GM21529 (cell line): ENCODE results near the gene ZNF445.
"Not testable (repeated sequence)": the region's sequence is repeated elsewhere in the genome, so short reads cannot be mapped to it uniquely, and the experiment has no call there.

Experiments
- ATAC-seq: cut with Tn5 transposase; IDR thresholded peaks from one replicate; pipeline ENCODE4 v1.9.1; 2021; ENCODE audit not compliant: unreplicated experiment

ZNF445 gene

DNA sequence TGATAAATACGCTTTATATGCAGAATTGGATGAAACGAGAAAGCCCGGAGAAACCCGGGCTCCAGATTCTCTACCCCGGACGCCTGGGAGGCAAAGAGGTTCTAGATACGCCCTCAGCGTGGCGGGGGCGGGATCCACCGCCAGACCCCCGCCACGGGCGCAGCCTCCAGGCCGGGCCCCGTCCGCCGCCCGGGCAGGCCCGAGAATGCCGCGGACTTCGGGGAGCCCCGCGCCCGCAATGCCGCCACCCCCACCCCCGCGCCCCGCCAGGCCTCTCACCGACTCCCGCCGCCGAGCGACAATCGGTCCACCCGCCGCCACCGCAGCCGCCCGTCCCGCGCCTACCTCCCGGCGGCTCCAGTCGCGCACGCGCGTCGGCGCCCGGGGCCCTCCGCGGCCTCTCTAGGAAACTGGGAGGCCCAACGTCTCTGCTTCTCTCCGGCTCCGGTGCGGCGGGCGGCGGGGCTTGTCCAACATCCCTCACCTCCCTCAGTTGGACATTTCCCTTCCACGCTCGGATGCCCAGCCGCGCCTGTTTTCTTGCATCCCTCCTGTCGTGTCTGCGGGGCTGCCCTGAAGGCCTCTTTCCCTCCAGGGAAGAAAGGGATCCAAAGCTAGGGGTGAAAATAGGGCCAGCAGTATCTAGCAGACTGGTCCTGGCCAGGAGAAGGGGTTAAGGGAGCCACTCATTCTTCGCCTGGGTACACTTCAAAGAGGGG is at the start of gene ZNF445:
Gene ZNF445 (minus strand): TSS at position 359 of the 719 bp plus-strand sequence. CDS start 22,121 bp downstream, outside the sequence.
- ATAC-seq, result peak; percentile 88

DNA sequence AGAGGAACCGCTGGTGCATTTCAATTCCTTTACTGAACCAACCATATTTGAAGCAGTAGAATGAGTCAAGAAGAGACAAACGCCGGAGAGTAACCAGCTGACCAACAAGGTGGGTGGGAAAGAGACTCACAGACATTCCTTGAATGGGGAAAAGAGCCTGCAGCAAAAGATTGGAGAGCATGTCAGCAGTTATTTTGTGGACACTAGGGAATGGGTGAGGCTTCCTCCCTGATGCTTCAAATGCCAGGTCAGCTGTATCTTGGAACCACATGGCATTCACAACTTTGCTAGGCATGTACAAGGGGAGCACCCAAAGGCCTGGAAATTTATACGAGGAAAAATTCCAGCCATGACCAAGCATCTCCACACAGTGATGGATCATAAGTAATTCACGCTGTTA is 47.6 kb upstream of the ZNF445 start:
- ATAC-seq, result no peak

DNA sequence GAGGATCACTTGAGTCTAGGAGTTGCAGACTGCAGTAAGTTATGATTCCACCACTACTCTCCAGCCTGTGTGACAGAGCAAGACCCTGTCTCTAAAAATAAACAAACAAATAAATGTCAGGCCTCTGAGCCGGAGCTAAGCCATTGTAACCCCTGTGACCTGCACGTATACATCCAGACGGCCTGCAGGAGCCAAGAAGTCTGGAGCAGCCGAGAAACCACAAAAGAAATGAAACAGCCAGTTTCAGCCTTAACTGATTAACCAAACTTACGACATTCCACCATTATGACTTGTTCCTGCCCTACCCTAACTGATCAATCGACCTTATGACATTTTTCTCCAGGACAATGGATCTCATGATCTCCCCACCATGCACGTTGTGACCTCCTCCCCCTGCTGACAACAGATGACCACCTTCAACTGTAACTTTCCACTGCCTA is 45.0 kb upstream of the ZNF445 start:
- no peak for ATAC-seq

- no peak for ATAC-seq
These were observed 44.3 kb upstream of the ZNF445 start for GRCh38 chr3:44521721-44522120.

- ATAC-seq, result no peak
These were observed 41.3 kb upstream of the ZNF445 start for GRCh38 chr3:44518782-44519156.

DNA sequence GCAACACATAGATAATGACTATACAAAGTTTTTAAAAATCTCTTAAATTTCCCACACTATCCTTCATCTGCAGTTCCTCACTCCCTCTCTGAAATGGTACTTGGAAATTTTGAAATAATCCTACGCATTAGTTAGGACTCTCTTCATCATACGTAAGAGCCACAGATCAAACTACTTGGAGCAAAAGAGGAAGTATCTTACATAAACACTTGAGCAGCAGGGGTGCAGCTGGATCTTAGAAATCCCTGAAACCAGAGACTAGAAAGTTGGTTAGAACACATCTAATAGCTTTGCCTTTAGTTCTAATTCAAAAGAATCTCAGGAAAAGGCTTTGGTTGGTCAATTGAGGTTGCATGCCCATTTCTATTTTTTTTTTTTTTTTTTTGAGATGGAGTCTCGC is 38.8 kb upstream of the ZNF445 start:
- no peak for ATAC-seq

DNA sequence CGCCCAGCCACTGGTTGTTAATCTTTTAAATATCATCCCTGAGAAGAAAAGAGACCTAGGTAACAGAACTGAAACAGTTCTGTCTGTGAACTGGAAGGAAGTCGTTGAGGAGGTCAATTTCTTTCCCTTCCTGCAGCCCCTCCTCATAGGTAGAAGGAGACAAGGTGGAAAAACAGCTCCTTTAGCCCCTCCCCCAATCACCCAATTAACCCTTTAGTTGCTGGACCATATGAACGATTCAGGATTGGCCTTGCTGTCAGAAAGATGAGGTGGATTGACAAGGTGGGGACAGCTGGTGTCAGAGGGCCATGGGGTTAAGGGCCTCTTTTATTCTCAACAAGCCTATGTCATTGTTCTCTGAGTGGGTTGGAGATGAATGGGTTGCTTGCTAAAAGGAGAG is 36.0 kb upstream of the ZNF445 start:
- ATAC-seq, result no peak

DNA sequence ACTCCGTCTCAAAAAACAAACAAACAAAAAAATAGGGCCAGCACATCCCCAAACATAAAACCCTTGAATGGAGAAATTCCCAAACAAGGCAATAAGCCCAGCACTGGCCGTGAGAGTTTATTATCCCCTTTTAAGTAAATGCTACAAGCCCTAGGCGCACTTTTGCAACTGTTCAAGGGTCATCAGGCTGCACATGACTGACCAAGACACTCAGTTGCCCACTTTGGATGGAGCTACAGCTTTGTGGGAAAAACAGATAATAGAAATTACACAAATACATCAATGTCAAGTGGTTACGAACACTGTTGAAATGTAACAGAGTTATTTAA is 33.7 kb upstream of the ZNF445 start:
- ATAC-seq, result no peak

DNA sequence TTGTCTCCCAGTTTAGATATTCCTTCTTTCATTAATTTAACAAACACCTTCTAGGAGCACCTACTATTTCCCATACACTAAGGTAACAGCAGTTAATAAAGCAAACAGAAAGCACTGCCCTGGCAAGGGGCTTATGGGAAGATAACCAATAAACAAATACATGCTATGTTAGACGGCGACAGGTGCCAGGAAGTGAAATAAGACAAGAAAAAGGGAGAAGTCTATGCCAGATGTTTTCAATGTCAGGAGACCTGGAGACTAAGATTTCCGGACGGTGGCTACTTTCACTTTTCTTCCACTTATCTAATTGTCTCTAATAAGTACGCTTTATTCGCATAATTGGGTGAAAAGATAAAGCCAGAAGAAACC is 32.5 kb upstream of the ZNF445 start:
- peak; percentile 38 for ATAC-seq

DNA sequence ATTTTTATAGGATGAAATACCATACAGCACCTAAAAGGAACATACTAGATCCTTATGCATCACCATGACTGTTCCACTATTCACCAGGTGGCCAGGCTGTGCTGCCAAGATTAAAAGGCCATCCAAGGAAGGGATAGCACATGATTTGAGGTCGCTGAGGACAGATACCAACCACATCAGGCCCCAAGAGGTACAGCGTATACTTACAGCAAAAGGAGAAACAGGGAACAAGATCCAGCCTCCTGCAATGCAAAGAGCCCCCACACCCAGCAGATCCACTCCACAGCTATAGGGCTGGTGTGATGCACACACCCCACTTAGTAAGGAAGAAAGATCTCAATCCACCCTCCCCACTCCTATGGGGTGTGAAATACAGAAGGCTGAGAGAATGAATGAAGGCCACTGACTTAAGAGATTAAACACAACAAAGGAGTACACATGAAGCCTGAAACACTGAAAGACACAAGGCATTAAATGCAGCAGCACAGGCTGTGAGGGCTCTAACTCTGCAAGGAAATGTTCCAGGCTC is 32.0 kb upstream of the ZNF445 start:
- ATAC-seq, result no peak

DNA sequence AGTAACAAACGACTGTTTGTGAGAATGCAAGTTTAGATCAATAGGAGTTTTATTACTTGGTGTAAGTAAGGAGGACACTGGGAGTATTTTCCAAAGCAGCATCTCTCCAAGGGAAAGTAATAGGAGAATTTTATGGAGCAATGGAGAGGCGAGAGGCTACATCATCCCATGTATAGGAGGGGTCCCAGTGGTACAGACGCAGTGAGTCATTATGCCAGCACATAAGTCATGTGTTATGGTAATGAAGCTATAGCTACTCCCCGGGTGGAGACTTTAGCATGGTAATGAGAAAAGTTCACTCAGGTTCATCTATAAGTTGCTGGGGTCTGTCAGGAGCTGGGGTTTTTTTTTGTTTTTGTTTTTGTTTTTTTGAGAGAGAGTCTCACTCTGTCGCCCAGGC is 29.5 kb upstream of the ZNF445 start:
- ATAC-seq, result no peak

DNA sequence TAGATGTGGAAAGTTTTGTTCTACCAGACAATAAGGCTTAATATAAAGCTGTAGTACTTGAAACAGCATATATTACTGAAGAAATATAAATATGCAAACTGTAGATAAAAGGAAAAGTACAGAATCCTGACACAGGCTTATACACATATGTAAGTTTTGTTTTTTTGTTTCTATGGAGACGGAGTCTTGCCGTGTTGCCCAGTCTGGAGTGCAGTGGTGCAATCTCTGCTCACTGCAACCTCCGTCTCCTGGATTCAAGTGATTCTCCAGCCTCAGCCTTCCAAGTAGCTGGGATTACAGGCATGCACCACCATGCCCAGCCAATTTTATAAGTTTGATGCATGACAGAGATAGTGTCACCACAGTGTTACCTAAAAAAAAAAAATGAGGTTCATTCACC is 29.1 kb upstream of the ZNF445 start:
- ATAC-seq, result no peak

GRCh38 chr3:44504566-44504965 is 27.1 kb upstream of the ZNF445 start:
- ATAC-seq, result no peak

GRCh38 chr3:44503178-44503577 is 25.7 kb upstream of the ZNF445 start:
- ATAC-seq, result not testable (repeated sequence)

- ATAC-seq, result no peak
These were observed 24.5 kb upstream of the ZNF445 start for GRCh38 chr3:44501971-44502370.

GRCh38 chr3:44499899-44500168 is 22.4 kb upstream of the ZNF445 start:
- not testable (repeated sequence) for ATAC-seq

- ATAC-seq, result no peak
These were observed 21.9 kb upstream of the ZNF445 start for GRCh38 chr3:44499149-44499898.

GRCh38 chr3:44495636-44496415 is 18.4 kb upstream of the ZNF445 start:
- no peak for ATAC-seq

DNA sequence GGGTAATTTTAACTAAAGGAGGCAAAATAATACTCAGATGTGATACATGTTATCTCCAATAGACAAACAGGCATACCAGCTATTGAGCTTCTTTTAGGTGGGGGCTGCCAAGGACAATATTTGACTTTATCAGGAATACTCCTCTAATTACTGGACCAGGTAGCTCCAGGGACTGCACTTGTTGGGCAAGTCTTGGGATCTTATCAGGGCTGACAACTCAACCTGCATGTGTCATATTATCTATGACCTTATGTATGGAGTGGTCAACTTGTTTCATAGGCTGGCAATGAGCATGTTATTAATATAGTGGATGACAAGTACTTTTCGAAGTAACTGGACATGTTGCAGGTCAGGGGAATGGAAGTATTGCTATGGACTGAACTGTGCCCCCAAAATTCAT is 15.0 kb upstream of the ZNF445 start:
- ATAC-seq, result no peak

- no peak for ATAC-seq
These were observed 5.3 kb upstream of the ZNF445 start for GRCh38 chr3:44482721-44483120.

DNA sequence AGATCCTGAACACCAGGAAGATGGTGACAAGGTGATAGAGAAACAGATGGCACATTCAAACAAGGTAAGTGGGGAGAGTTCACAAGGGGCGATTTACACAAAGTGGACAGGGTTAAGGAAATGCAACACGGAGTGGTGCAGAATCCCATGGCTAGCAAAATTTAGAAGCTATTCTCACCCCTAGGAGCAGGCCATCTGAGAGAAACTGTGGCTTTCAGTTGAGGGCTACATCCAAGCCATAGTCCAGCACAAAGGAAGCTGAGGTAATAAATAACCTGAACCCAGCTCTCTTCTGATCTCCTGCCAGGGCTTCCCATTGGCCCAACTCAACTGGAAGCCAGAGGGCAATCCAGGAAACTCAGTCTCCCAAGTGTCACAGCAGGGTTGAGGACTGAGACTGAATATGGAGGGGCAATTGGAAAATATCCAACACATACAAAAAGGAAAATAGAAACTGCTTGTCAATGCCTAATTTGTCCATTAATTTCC is 1.2 kb upstream of the ZNF445 start:
- no peak for ATAC-seq

DNA sequence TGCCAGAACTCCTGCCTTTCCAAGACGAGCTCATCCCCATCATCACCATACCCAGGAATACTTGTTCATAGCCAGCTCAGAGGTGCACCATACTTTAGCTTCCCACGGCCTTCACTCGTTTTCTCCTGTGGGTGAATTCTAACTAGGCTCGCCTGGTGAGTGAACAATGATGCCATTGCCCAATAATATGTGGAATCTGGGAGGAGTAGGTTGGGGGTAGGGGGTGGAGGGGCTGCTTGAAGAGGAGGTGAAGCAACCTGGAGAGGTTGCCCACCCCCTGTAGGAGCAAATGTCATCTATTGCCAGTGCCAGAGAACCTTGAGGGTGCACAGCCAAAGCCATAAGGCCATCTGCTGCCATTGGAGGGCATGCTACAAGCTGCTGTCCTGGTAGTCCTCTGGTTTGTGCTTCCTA is 592 bp upstream of the ZNF445 start:
- ATAC-seq, result peak; percentile 10
